Measurements from ENCODE around the gene CCDC184. TPM values are rescaled to one million over a fixed set of nuclear protein-coding genes. Genes with fewer than 3 reads are reported as not detected.

CCDC184 gene
- total and polyA plus RNA-seq, 4 donors, result 0.07 to 0.13 (median 0.08) TPM; not detected in 1

DNA sequence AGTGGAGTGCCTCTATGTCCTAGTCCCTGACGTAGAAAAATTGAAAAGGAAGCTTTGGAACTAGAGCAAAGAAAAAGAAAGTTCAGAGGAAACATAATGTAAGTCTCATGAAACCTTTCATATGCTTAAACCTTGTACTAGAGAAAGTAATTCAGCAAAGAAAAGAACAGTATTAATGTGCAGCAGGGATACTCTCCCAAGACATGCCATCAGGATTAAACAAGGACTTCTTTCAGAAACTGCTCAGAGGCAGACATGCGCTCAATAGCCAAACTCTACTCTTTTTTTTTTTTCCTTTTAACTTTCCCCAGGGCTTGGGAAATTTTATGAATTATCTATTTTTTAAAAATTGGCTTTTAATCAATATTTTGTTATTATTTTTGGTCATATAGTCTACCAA is 19.0 kb upstream of the CCDC184 start:
- no peaks in the 10 kb centered on the region for H3K27me3 ChIP-seq (ENCODE audit: control insufficient read depth in 4 of 4, insufficient read depth in 4 of 4, low read length in 3 of 4)
- WGBS, result 87% methylated on average over 2 of the region's 2 CpGs
- TF ChIP-seq, protein P1, sequence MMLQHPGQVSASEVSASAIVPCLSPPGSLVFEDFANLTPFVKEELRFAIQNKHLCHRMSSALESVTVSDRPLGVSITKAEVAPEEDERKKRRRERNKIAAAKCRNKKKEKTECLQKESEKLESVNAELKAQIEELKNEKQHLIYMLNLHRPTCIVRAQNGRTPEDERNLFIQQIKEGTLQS (IDR thresholded peaks at IDR 0.05), result no peak
- TF ChIP-seq REST (IDR thresholded peaks at IDR 0.05), result no peak
- TF ChIP-seq CTCF (IDR thresholded peaks at IDR 0.05; ENCODE audit: low read depth, low read length, missing input control), result no peak
- no peak for TF ChIP-seq TAF1 (conservative IDR thresholded peaks at IDR 0.05)
- TF ChIP-seq YY1 (IDR thresholded peaks at IDR 0.05), result no peak
- TF ChIP-seq SP1 (IDR thresholded peaks at IDR 0.05), result no peak
- TF ChIP-seq NR2F2 (IDR thresholded peaks at IDR 0.05), result no peak
- no peak for TF ChIP-seq GABPA (IDR thresholded peaks at IDR 0.05 in 1 of 2, conservative IDR thresholded peaks at IDR 0.05 in 1 of 2)
- TF ChIP-seq JUND (IDR thresholded peaks at IDR 0.05), result no peak
- TF ChIP-seq RAD21 (IDR thresholded peaks at IDR 0.05), result no peak
- H3K4me3 ChIP-seq (ENCODE audit: low read depth in 1 of 3, low read length in 3 of 3), result no peak overlapping the region
- no peaks in the 10 kb centered on the region for H3K36me3 ChIP-seq (ENCODE audit: control insufficient read depth in 4 of 4, insufficient read depth in 3 of 4, low read depth in 1 of 4, low read length in 3 of 4)
- no peak overlapping the region for H3K9ac ChIP-seq (ENCODE audit: low read depth in 1 of 2, low read length in 2 of 2)
- H3K4me1 ChIP-seq (ENCODE audit: control insufficient read depth in 4 of 4, insufficient read depth in 4 of 4, low read length in 3 of 4), result peaks cover 0 to 3% (median 0%) of the 10 kb centered on the region in 4 donors
- no peak for DNase-seq (ENCODE audit: low spot score)
- H3K9me3 ChIP-seq (ENCODE audit: control insufficient read depth in 4 of 4, low read length in 3 of 4), result no peaks in the 10 kb centered on the region
- H3K27ac ChIP-seq (ENCODE audit: low read depth in 1 of 2, low read length in 2 of 2), result no peak overlapping the region

DNA sequence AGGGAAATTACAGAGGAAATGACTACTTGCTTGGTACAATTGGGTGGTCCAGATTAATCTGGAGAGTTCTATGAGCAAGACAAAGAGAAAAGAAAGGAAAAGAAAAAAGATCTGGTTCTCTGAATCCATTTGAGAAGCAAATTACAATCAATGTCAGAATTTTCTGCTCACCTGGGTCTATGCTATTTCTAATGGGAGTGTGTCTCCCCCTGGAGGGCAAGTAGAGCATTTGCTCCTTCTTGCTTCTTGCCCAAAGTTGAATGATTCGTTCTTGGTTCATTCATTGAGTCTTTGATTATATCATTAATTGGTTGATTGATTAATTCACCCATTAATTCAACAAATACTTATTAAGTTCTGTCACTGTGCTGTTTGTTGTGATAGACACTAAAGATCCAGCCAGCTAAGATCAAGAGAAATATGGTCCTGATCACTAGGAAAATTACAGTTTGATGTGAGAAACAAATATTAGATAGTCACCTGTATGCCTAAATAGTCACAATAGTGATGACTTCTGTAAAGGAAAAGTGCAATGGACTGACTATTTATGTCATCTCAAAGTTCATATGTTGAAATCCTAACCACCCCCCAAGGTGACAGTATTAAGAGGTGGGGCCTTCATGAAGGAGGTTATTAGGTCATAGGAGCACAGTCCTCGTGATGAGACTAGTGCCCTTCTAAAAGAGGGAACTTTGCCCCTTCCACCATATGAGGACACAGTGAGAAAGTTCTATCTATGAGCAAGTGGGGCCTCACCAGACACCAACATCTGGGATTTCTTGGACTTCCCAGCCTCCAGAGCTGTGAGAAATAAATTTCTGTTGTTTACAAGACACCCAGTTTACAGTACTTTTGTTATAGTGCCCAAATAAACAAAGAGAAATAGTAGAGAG is 18.1 kb upstream of the CCDC184 start:
- Histone ChIP-seq H3K4me1 (ENCODE audit: control insufficient read depth in 4 of 4, insufficient read depth in 4 of 4, low read length in 3 of 4) (peaks cover 0 to 3% (median 0%) of the 10 kb centered on the region in 4 donors), H3K9me3 (ENCODE audit: control insufficient read depth in 4 of 4, low read length in 3 of 4) (no peaks in the 10 kb centered on the region), H3K36me3 (ENCODE audit: control insufficient read depth in 4 of 4, insufficient read depth in 3 of 4, low read depth in 1 of 4, low read length in 3 of 4) (no peaks in the 10 kb centered on the region), H3K9ac (ENCODE audit: low read depth in 1 of 2, low read length in 2 of 2) (no peak overlapping the region), H3K27me3 (ENCODE audit: control insufficient read depth in 4 of 4, insufficient read depth in 4 of 4, low read length in 3 of 4) (no peaks in the 10 kb centered on the region), H3K4me3 (ENCODE audit: low read depth in 1 of 3, low read length in 3 of 3) (no peak overlapping the region), H3K27ac (ENCODE audit: low read depth in 1 of 2, low read length in 2 of 2) (no peak overlapping the region)
- 6% methylated on average over 2 of the region's 2 CpGs for WGBS
- no peak for DNase-seq (ENCODE audit: low spot score)
- TF ChIP-seq FOXA2 (IDR thresholded peaks at IDR 0.05), result no peak
- no peak for TF ChIP-seq SP1 (IDR thresholded peaks at IDR 0.05)
- no peak for TF ChIP-seq YY1 (IDR thresholded peaks at IDR 0.05)
- TF ChIP-seq CTCF (IDR thresholded peaks at IDR 0.05; ENCODE audit: low read depth, low read length, missing input control), result peak; percentile 93
- TF ChIP-seq REST (IDR thresholded peaks at IDR 0.05), result no peak
- peak; percentile 94 to 96 for TF ChIP-seq RAD21 (IDR thresholded peaks at IDR 0.05)
- peak; percentile 14 to 21 for TF ChIP-seq HNF4A (conservative IDR thresholded peaks at IDR 0.05)

All from liver (tissue), 9 donors.